Liver (tissue), 9 donors: ENCODE measurements around the gene CDK5RAP2. TPM values are rescaled to one million over a fixed set of nuclear protein-coding genes. Genes with fewer than 3 reads are reported as not detected.

Source experiments
- DNase-seq: peaks from one replicate; pipeline ENCODE4 v3.0.0-alpha.2; 2017; ENCODE audit warnings: low spot score
- H3K27ac ChIP-seq, 2 donors: one replicate each; pipeline ENCODE4 v1.7.0; 2013; ENCODE audit warnings: inconsistent platforms in 2 of 2, low read length in 2 of 2, control low read depth in 1 of 2, low read depth in 1 of 2, mild to moderate bottlenecking in 1 of 2
- H3K27me3 ChIP-seq, 4 donors: one replicate each; pipeline versions ENCODE4 v1.6.1 to v1.7.0; 2013; ENCODE audit warnings: low read length in 3 of 4, inconsistent platforms in 1 of 4, mild to moderate bottlenecking in 1 of 4, moderate library complexity in 1 of 4; ENCODE audit not compliant: control insufficient read depth in 4 of 4, insufficient read depth in 4 of 4
- H3K36me3 ChIP-seq, 4 donors: one replicate each; pipeline versions ENCODE4 v1.6.1 to v1.7.0; 2013; ENCODE audit warnings: low read length in 3 of 4, mild to moderate bottlenecking in 3 of 4, low read depth in 1 of 4, moderate library complexity in 1 of 4; ENCODE audit not compliant: control insufficient read depth in 4 of 4, insufficient read depth in 3 of 4
- H3K4me1 ChIP-seq, 4 donors: one replicate each; pipeline versions ENCODE4 v1.6.1 to v1.7.0; 2013; ENCODE audit warnings: low read length in 3 of 4, mild to moderate bottlenecking in 3 of 4, moderate library complexity in 1 of 4; ENCODE audit not compliant: control insufficient read depth in 4 of 4, insufficient read depth in 4 of 4
- H3K4me3 ChIP-seq, 3 donors: one replicate each; pipeline versions ENCODE4 v1.6.1 to v1.7.0; 2013; ENCODE audit warnings: low read length in 3 of 3, control low read depth in 1 of 3, low read depth in 1 of 3, mild to moderate bottlenecking in 1 of 3
- H3K9ac ChIP-seq, 2 donors: one replicate each; pipeline ENCODE4 v1.7.0; 2013; ENCODE audit warnings: low read length in 2 of 2, mild to moderate bottlenecking in 2 of 2, moderate library complexity in 2 of 2, control low read depth in 1 of 2, low read depth in 1 of 2
- H3K9me3 ChIP-seq, 4 donors: one replicate each; pipeline versions ENCODE4 v1.6.1 to v1.7.0; 2013; ENCODE audit warnings: low read length in 3 of 4; ENCODE audit not compliant: control insufficient read depth in 4 of 4
- EGR1 ChIP-seq, 2 donors: IDR thresholded peaks; 2 replicates each; pipeline ENCODE4 v1.6.1; 2016 to 2018; ENCODE audit warnings: antibody characterized with exemption in 2 of 2, low read depth in 2 of 2
- FOXA2 ChIP-seq: IDR thresholded peaks from 2 replicates; pipeline ENCODE4 v1.6.1; 2016; ENCODE audit warnings: antibody characterized with exemption
- HNF4A ChIP-seq, 2 donors: conservative IDR thresholded peaks; 2 replicates each; pipeline ENCODE4 v1.6.1; 2016; ENCODE audit warnings: antibody characterized with exemption in 2 of 2, mild to moderate bottlenecking in 2 of 2
- HNF4G ChIP-seq: IDR thresholded peaks from 2 replicates; pipeline ENCODE4 v1.6.1; 2016; ENCODE audit warnings: antibody characterized with exemption
- JUND ChIP-seq, 2 donors: IDR thresholded peaks; 2 replicates each; pipeline ENCODE4 v1.6.1; 2016; ENCODE audit warnings: antibody characterized with exemption in 2 of 2
- NR2F2 ChIP-seq: IDR thresholded peaks from 2 replicates; pipeline ENCODE4 v1.6.1; 2016; ENCODE audit warnings: antibody characterized with exemption
- RAD21 ChIP-seq, 2 donors: IDR thresholded peaks; 2 replicates each; pipeline ENCODE4 v1.6.1; 2016; ENCODE audit warnings: antibody characterized with exemption in 2 of 2, mild to moderate bottlenecking in 2 of 2
- REST ChIP-seq: IDR thresholded peaks from 2 replicates; pipeline ENCODE4 v1.6.1; 2016; ENCODE audit warnings: antibody characterized with exemption, mild to moderate bottlenecking
- RXRA ChIP-seq, 2 donors: IDR thresholded peaks; 2 replicates each; pipeline ENCODE4 v1.6.1; 2017 to 2018; ENCODE audit warnings: antibody characterized with exemption in 2 of 2, mild to moderate bottlenecking in 1 of 2
- SP1 ChIP-seq: IDR thresholded peaks from 2 replicates; pipeline ENCODE4 v1.6.1; 2018; ENCODE audit warnings: antibody characterized with exemption, mild to moderate bottlenecking
- TAF1 ChIP-seq: conservative IDR thresholded peaks from 2 replicates; pipeline ENCODE4 v1.6.1; 2016; ENCODE audit warnings: antibody characterized with exemption, mild to moderate bottlenecking
- ZBTB33 ChIP-seq: IDR thresholded peaks from 2 replicates; pipeline ENCODE4 v1.6.1; 2016; ENCODE audit warnings: antibody characterized with exemption
- WGBS: extraction: QIAGEN DNeasy Blood & Tissue Kit; methylation state at CpG from one replicate; pipeline ENCODE4 v1.1.7; 2013; 5-methylcytosine and 5-hydroxymethylcytosine counted together
- polyA plus RNA-seq, 2 donors: library from polyadenylated mRNA; stranded (reverse) in 1 of 2; unstranded in 1 of 2; fragments of 200-250 nt in 1 of 2; fragments of >200 nt in 1 of 2; fragmentation: Nextera tagmentation in 1 of 2; extraction: Ambion mirVana in 1 of 2; gene quantifications; one replicate each; pipeline versions ENCODE4 v1.2.1 to v1.2.3, GENCODE V29; 2013 to 2015
- total RNA-seq, 2 donors: library from RNA; depleted of rRNA; stranded (reverse); fragments of >200 nt; gene quantifications; one replicate each; pipeline ENCODE4 v1.2.3, GENCODE V29; 2014
- TF ChIP-seq, protein P1 (sequence below): IDR thresholded peaks from 2 replicates; pipeline ENCODE4 v1.6.1; 2016; ENCODE audit warnings: antibody characterized with exemption
- TF ChIP-seq, protein P2 (sequence below): fragments of 150-350 bp; IDR thresholded peaks from 2 replicates; pipeline ENCODE4 v1.5.1; 2017; ENCODE audit warnings: improper control_type of control experiment, low read depth, low read length; ENCODE audit not compliant: missing input control
- TF ChIP-seq, protein P3 (sequence below): IDR thresholded peaks from 2 replicates; pipeline ENCODE4 v1.6.1; 2016; ENCODE audit warnings: antibody characterized with exemption
- donor health status: healthy.
- donor health status: healthy.
- donor health status: healthy.
- donor health status: healthy.
- donor health status: healthy.

Gene CDK5RAP2
- total and polyA plus RNA-seq, 4 donors: 11.7 to 38.9 (median 21.7) TPM

GRCh38 chr9:120368799-120369198, 211.2 kb downstream of the CDK5RAP2 start:
- no peak overlapping the region for H3K4me3 ChIP-seq
- no peaks in the 10 kb centered on the region for H3K9me3 ChIP-seq
- H3K9ac ChIP-seq: no peak overlapping the region
- H3K27ac ChIP-seq: no peak overlapping the region
- no peak for DNase-seq
- no peaks in the 10 kb centered on the region for H3K27me3 ChIP-seq
- no peaks in the 10 kb centered on the region for H3K36me3 ChIP-seq
- no peak for TF ChIP-seq TAF1
- TF ChIP-seq, protein P1, sequence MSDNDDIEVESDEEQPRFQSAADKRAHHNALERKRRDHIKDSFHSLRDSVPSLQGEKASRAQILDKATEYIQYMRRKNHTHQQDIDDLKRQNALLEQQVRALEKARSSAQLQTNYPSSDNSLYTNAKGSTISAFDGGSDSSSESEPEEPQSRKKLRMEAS: no peak
- TF ChIP-seq, protein P2, sequence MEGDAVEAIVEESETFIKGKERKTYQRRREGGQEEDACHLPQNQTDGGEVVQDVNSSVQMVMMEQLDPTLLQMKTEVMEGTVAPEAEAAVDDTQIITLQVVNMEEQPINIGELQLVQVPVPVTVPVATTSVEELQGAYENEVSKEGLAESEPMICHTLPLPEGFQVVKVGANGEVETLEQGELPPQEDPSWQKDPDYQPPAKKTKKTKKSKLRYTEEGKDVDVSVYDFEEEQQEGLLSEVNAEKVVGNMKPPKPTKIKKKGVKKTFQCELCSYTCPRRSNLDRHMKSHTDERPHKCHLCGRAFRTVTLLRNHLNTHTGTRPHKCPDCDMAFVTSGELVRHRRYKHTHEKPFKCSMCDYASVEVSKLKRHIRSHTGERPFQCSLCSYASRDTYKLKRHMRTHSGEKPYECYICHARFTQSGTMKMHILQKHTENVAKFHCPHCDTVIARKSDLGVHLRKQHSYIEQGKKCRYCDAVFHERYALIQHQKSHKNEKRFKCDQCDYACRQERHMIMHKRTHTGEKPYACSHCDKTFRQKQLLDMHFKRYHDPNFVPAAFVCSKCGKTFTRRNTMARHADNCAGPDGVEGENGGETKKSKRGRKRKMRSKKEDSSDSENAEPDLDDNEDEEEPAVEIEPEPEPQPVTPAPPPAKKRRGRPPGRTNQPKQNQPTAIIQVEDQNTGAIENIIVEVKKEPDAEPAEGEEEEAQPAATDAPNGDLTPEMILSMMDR: no peak
- TF ChIP-seq, protein P3, sequence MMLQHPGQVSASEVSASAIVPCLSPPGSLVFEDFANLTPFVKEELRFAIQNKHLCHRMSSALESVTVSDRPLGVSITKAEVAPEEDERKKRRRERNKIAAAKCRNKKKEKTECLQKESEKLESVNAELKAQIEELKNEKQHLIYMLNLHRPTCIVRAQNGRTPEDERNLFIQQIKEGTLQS: no peak
- TF ChIP-seq ZBTB33: no peak
- no peak for TF ChIP-seq EGR1 (IDR thresholded peaks at IDR 0.05; ENCODE audit: low read depth in 2 of 2)
- WGBS: 93% methylated on average over 1 of the region's 1 CpG
- H3K4me1 ChIP-seq: no peaks in the 10 kb centered on the region

- Histone ChIP-seq H3K27ac (no peak overlapping the region), H3K4me1 (no peaks in the 10 kb centered on the region), H3K4me3 (no peak overlapping the region), H3K9ac (no peak overlapping the region), H3K36me3 (no peaks in the 10 kb centered on the region), H3K27me3 (no peaks in the 10 kb centered on the region), H3K9me3 (no peaks in the 10 kb centered on the region)
- DNase-seq: no peak
- no peak for TF ChIP-seq HNF4G
- peak in 1 of 2 donors; percentile 11 for TF ChIP-seq HNF4A (conservative IDR thresholded peaks at IDR 0.05)
- no peak for TF ChIP-seq ZBTB33
- TF ChIP-seq RAD21 (IDR thresholded peaks at IDR 0.05): peak in 1 of 2 donors; percentile 56
- 59% methylated on average over 4 of the region's 4 CpGs for WGBS
Observed at GRCh38 chr9:120366644-120367019, 213.3 kb downstream of the CDK5RAP2 start.

DNA sequence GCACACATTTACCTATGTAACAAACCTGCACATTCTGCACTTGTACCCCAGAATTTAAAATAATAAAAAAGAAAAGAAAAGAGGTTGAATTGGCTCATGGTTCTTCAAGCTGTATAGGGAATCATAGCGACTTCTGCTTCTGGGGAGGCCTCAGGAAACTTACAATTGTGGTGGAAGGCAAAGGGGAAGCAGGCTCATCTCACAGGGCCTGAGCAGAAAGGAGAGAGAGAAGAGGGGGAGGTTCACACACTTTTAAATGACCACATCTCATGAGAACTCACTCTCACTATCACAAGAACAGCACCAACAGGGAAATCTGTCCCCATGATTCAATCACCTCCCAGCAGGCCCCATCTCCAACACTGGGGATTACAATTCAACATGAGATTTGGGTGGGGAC, 214.6 kb downstream of the CDK5RAP2 start:
- no peaks in the 10 kb centered on the region for H3K27me3 ChIP-seq
- no peak for DNase-seq
- no peak overlapping the region for H3K9ac ChIP-seq
- H3K4me3 ChIP-seq: no peak overlapping the region
- H3K4me1 ChIP-seq: no peaks in the 10 kb centered on the region
- H3K36me3 ChIP-seq: no peaks in the 10 kb centered on the region
- WGBS: 84% methylated on average over 1 of the region's 1 CpG
- no peak overlapping the region for H3K27ac ChIP-seq
- no peaks in the 10 kb centered on the region for H3K9me3 ChIP-seq
- TF ChIP-seq SP1 (no peak), JUND (IDR thresholded peaks at IDR 0.05) (no peak), RXRA (IDR thresholded peaks at IDR 0.05) (no peak), HNF4A (conservative IDR thresholded peaks at IDR 0.05) (no peak), TAF1 (no peak), FOXA2 (no peak), REST (no peak), NR2F2 (no peak), HNF4G (no peak)
- TF ChIP-seq, protein P2: no peak
- TF ChIP-seq, protein P3: no peak
